HEK293 (cell line): ENCODE data around the gene SERPINE2.

Experiments
- SP2 ChIP-seq: fragments of 450-650 bp; formaldehyde crosslinking; IDR thresholded peaks from 2 replicates; pipeline ENCODE4 v1.5.1; 2016; ENCODE audit warnings: missing biosample characterization, missing genetic modification characterization
- TF ChIP-seq, protein P1 (sequence below): fragments of 450-650 bp; formaldehyde crosslinking; IDR thresholded peaks from 2 replicates; pipeline ENCODE4 v1.5.1; 2016; ENCODE audit warnings: missing biosample characterization, missing genetic modification characterization

DNA sequence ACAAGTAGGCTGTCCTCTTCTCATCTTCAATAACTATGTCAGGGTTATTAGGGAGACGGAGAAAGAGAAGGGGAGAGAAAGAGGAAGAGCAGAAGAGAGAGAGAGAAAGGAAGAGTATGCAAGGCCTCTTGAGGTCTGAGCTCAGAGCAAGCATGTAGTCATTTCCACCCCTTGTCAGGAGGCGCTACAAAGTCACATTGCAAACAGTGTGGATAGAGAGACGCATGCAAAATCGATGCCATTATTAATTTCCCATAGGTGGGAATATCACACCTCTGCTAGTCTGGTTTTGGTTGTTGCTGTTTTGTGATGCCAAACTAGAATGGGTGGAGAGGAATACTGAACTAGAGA lies 24.2 kb upstream of the SERPINE2 start:
- TF ChIP-seq, protein P1, sequence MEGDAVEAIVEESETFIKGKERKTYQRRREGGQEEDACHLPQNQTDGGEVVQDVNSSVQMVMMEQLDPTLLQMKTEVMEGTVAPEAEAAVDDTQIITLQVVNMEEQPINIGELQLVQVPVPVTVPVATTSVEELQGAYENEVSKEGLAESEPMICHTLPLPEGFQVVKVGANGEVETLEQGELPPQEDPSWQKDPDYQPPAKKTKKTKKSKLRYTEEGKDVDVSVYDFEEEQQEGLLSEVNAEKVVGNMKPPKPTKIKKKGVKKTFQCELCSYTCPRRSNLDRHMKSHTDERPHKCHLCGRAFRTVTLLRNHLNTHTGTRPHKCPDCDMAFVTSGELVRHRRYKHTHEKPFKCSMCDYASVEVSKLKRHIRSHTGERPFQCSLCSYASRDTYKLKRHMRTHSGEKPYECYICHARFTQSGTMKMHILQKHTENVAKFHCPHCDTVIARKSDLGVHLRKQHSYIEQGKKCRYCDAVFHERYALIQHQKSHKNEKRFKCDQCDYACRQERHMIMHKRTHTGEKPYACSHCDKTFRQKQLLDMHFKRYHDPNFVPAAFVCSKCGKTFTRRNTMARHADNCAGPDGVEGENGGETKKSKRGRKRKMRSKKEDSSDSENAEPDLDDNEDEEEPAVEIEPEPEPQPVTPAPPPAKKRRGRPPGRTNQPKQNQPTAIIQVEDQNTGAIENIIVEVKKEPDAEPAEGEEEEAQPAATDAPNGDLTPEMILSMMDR (tag by site-specific recombination): no peak
- no peak for TF ChIP-seq SP2 (tag by site-specific recombination)
